ENCODE data around the gene OR6N2.
A peak's percentile ranks its signal among the peaks of the same experiment; 100 is the strongest.

DNA sequence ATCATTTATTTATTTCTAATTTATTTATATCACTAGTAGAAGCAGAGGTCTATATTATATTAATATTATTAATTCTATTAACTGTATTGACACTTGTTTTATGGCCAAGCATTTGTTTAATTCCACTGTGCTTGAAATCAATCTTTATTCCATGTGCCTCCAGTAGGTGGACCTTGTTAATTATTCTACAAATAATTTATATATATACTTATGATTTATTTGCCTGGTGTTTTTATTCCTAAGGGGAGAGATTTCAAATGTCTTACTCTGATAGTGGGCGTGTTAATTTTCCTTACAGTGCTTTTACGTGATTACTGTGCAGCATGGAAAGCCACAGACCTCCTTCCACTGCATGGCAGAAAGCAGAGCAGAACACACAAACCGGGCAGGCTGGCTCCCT lies 17.5 kb upstream of the OR6N2 start:
- TF ChIP-seq, protein P1, sequence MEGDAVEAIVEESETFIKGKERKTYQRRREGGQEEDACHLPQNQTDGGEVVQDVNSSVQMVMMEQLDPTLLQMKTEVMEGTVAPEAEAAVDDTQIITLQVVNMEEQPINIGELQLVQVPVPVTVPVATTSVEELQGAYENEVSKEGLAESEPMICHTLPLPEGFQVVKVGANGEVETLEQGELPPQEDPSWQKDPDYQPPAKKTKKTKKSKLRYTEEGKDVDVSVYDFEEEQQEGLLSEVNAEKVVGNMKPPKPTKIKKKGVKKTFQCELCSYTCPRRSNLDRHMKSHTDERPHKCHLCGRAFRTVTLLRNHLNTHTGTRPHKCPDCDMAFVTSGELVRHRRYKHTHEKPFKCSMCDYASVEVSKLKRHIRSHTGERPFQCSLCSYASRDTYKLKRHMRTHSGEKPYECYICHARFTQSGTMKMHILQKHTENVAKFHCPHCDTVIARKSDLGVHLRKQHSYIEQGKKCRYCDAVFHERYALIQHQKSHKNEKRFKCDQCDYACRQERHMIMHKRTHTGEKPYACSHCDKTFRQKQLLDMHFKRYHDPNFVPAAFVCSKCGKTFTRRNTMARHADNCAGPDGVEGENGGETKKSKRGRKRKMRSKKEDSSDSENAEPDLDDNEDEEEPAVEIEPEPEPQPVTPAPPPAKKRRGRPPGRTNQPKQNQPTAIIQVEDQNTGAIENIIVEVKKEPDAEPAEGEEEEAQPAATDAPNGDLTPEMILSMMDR (IDR thresholded peaks at IDR 0.05), result peak in 1 of 6 experiments; percentile 10
- no peak for TF ChIP-seq POLR2A (IDR thresholded peaks at IDR 0.05)
